ENCODE measurements around the gene CLCN1. TPM values are rescaled to one million over a fixed set of nuclear protein-coding genes. Genes with fewer than 3 reads are reported as not detected.
A peak's percentile ranks its signal among the peaks of the same experiment; 100 is the strongest.

CLCN1 gene
- total RNA-seq, 2 donors from 2014 or later = not detected

DNA sequence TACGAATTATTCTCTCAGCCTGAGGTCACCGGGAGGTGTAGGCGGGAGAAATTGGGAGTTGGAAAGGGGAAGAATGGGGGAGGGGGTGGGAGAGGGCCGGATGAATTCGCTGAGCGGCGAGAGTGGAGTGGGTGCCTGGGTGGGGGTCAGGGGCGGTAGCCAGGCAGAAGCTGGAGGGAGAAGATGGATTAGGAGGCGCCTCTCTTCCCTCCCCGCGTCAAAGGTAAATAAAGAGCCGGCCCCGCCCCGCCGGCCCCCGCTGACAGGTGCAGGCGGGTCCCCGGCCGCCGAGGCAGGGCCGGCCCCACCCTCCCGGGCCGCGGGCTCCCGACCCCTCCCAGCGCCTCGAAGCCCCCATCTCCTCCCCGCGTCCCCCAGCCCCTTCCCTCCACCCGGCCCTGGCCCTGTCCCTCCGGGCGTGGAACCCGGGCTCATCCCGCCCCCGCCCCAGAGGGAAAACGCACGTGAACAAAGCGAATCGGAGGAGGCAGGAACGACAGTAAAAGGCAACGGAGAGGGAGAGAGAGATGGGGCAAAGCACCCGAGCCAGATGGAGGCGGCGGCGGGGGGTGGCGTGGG is 45.7 kb downstream of the CLCN1 start:
- peaks cover 10 to 14% of the 10 kb centered on the region in 2 donors for H3K27me3 ChIP-seq
- no peaks in the 10 kb centered on the region for H3K9me3 ChIP-seq
- H3K36me3 ChIP-seq = no peaks in the 10 kb centered on the region
- DNase-seq (ENCODE audit: low spot score) = no peak
- no peak for TF ChIP-seq CTCF (IDR thresholded peaks at IDR 0.05)
- H3K27ac ChIP-seq = no peak overlapping the region
- peaks cover 0 to 15% of the 10 kb centered on the region in 2 donors for H3K4me1 ChIP-seq
- peak overlapping the region; percentile 37 to 61 for H3K4me3 ChIP-seq

DNA sequence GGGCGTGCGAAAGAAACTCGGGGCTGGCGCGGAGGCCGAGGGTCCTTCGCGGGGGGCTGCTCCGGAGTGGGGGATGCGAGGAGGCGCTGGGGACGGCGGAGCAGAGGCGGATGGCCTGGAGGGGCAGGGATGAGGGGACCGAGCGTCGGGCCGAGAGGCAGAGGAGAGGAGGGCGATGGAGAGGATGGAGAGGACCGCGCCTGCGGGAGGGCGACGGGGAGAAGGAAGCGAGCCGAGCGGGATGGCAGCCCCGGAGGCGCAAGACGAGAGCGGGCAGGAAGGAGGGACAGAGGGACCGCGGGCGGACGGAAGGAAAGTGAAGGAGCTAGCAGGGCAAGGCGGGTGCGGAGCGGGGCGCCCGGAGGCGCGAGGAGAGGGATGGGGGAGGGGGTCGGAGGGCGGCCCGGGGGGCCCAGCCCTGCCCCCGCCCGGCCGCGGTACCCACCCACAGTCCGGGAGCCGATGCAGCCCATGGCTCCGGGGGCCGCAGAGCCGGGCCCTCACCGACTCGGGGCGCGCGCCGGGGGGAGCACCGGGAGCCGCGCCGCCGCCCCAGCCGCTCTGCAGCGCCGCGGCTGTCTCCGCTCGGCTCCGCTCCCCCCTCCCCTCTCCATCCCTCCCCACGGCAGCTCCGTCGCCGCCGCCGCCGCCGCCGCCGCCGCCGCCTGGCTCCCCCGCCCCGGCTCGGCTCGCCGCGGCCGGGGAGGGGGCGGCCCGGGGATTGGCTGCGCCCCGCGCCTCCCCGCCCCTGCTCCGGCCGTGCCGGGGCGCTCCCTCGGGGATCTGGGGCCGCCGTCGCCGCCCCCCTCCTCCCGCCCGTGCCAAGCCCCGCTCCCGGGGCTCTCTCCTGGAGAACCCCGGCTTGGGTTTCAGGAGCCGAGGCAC is 46.5 kb downstream of the CLCN1 start, which contains the start of gene FAM131B:
Gene FAM131B, minus strand, starts transcription at position 583 of the 885 bp plus-strand sequence. Its CDS starts 110 bp downstream, at position 473.
- no peak for TF ChIP-seq CTCF (IDR thresholded peaks at IDR 0.05)
- H3K9me3 ChIP-seq = no peaks in the 10 kb centered on the region
- H3K4me3 ChIP-seq = peak within 1 kb of the TSS; percentile 37 to 61
- no peaks in the 10 kb centered on the region for H3K36me3 ChIP-seq
- peaks cover 0 to 15% of the 10 kb centered on the region in 2 donors for H3K4me1 ChIP-seq
- H3K27me3 ChIP-seq = peaks cover 10 to 14% of the 10 kb centered on the region in 2 donors
- no peak for DNase-seq (ENCODE audit: low spot score)
- H3K27ac ChIP-seq = no peak within 1 kb of the TSS

DNA sequence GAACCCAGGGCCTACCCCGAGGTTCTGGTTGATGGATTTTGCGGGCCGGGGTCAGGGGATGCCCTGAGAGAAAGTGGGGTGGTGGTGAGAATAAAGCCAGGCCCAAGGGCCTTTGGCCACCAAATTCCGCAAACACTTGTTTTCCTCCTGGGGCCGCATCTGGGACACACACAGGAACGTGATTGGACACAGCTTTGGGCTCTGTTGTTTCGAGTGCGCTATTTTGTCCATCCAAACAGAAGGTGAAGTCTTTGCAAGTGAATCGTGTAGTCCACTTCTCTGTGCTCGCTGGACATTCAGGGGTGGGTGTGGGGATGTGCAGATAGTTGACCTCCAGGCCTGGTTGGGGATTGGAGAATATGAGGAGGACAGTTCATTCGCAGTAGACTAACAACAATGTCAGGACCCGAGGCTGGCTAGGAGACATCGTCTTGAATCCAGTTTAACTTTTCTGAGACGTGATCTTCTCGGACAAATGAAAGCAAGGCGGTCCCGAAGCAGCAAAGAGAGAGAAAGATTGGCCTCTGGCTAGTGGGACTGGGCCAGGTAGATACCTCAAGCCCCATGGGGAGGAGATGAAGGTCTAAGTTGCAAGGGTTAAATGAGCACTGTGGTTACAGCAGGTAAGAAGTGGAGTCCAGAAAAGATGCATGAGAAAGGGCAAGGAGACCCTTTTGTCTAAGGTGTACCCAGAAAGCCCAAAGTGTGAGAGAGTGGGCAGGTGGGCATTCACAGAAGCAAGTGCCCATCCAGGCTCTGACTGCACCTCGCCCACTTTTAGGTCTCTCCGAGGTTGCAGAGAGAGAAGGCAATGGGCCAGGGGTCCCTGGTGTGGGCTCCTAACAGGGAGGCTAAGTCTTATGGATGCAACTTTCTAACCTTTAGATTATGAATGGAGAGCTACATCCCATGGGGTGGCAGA is 47.4 kb downstream of the CLCN1 start:
- peaks cover 0 to 15% of the 10 kb centered on the region in 2 donors for H3K4me1 ChIP-seq
- no peak for DNase-seq (ENCODE audit: low spot score)
- H3K27me3 ChIP-seq = peaks cover 10 to 14% of the 10 kb centered on the region in 2 donors
- no peaks in the 10 kb centered on the region for H3K36me3 ChIP-seq
- H3K9me3 ChIP-seq = no peaks in the 10 kb centered on the region
- TF ChIP-seq CTCF (IDR thresholded peaks at IDR 0.05) = no peak
- peak overlapping the region in 1 of 2 donors; percentile 61 for H3K4me3 ChIP-seq
- no peak overlapping the region for H3K27ac ChIP-seq

DNA sequence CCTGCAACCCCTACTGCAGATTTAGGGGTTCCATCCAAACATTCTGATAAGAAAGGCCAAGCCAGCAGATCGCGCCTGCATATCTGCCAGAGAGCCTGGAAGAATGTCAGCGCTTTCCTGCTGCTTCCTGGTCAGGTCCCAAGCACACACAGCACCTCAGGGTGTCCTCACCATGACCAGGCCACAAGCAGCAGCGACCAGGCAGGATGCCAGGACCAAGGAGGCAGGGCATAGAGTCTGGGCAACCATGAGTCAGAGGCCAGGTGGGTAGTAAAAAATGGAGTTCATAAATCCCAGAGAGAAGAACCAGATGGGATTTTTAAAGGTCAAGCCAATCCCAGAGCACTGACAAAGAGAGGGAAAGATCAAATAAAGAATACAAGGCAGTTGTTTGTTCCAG is 52.1 kb downstream of the CLCN1 start:
- no peak for DNase-seq (ENCODE audit: low spot score)
- TF ChIP-seq CTCF (IDR thresholded peaks at IDR 0.05) = no peak
- Histone ChIP-seq H3K4me3 (no peak overlapping the region), H3K4me1 (peaks cover 0 to 7% of the 10 kb centered on the region in 2 donors), H3K27me3 (peaks cover 0 to 6% of the 10 kb centered on the region in 2 donors), H3K9me3 (no peaks in the 10 kb centered on the region), H3K27ac (no peak overlapping the region), H3K36me3 (no peaks in the 10 kb centered on the region)

- Histone ChIP-seq H3K4me3 (no peak overlapping the region), H3K9me3 (no peaks in the 10 kb centered on the region), H3K36me3 (no peaks in the 10 kb centered on the region), H3K4me1 (peaks cover 0 to 7% of the 10 kb centered on the region in 2 donors), H3K27me3 (peaks cover 0 to 2% of the 10 kb centered on the region in 2 donors), H3K27ac (no peak overlapping the region)
- DNase-seq (ENCODE audit: low spot score) = no peak
- no peak for TF ChIP-seq CTCF (IDR thresholded peaks at IDR 0.05)
These were observed 52.5 kb downstream of the CLCN1 start for GRCh38 chr7:143368387-143368786.
